H9 (cell line): ENCODE measurements around the gene TMEM132C. TPM values are rescaled to one million over a fixed set of nuclear protein-coding genes. Genes with fewer than 3 reads are reported as not detected.

Experiments
- DNase-seq: peaks from one replicate; pipeline ENCODE4 v3.0.0-alpha.2; 2017
- H2AFZ ChIP-seq: one replicate; pipeline ENCODE4 v1.6.1; 2013; ENCODE audit warnings: mild to moderate bottlenecking, low read length, control low read depth, moderate library complexity
- H2AK5ac ChIP-seq: 2 replicates; pipeline ENCODE4 v1.6.1; 2013; ENCODE audit warnings: low read length, control low read depth, mixed read lengths; ENCODE audit not compliant: insufficient read length
- H2BK120ac ChIP-seq: one replicate; pipeline ENCODE4 v1.6.1; 2013; ENCODE audit warnings: low read depth, mild to moderate bottlenecking, low read length, control low read depth, inconsistent platforms; ENCODE audit not compliant: poor library complexity, severe bottlenecking
- H2BK12ac ChIP-seq: 2 replicates; pipeline ENCODE4 v1.6.1; 2013; ENCODE audit warnings: low read length, control low read depth, mixed read lengths, low read depth; ENCODE audit not compliant: insufficient read length
- H2BK15ac ChIP-seq: 2 replicates; pipeline ENCODE4 v1.6.1; 2013; ENCODE audit warnings: low read depth, low read length, control low read depth
- H2BK20ac ChIP-seq: one replicate; pipeline ENCODE4 v1.6.1; 2013; ENCODE audit warnings: low read depth, mild to moderate bottlenecking, low read length, control low read depth, inconsistent platforms; ENCODE audit not compliant: poor library complexity, severe bottlenecking
- H2BK5ac ChIP-seq: 2 replicates; pipeline ENCODE4 v1.6.1; 2013; ENCODE audit warnings: low read length, control low read depth, mixed read lengths; ENCODE audit not compliant: insufficient read length
- H3K14ac ChIP-seq: 2 replicates; pipeline ENCODE4 v1.6.1; 2013; ENCODE audit warnings: low read length, control low read depth; ENCODE audit not compliant: insufficient read depth
- H3K18ac ChIP-seq: 2 replicates; pipeline ENCODE4 v1.6.1; 2013; ENCODE audit warnings: low read depth, mild to moderate bottlenecking, mixed read lengths, low read length, control low read depth; ENCODE audit not compliant: insufficient read length
- H3K23ac ChIP-seq: 2 replicates; pipeline ENCODE4 v1.6.1; 2013; ENCODE audit warnings: low read length, control low read depth, mixed read lengths, low read depth; ENCODE audit not compliant: insufficient read length
- H3K23me2 ChIP-seq: 2 replicates; pipeline ENCODE4 v1.6.1; 2013; ENCODE audit warnings: low read depth, mild to moderate bottlenecking, mixed read lengths, low read length, control low read depth; ENCODE audit not compliant: insufficient read length, poor library complexity, severe bottlenecking
- H3K27ac ChIP-seq: 2 replicates; pipeline ENCODE4 v1.5.1; 2013; ENCODE audit warnings: low read length, control low read depth, mixed read lengths, low read depth; ENCODE audit not compliant: insufficient read length
- H3K27me3 ChIP-seq: 2 replicates; pipeline ENCODE4 v1.6.1; 2013; ENCODE audit warnings: low read length, control low read depth, inconsistent platforms; ENCODE audit not compliant: insufficient read depth
- H3K4ac ChIP-seq: 2 replicates; pipeline ENCODE4 v1.6.1; 2013; ENCODE audit warnings: low read depth, mild to moderate bottlenecking, control low read depth, inconsistent platforms, low read length, moderate library complexity
- H3K4me1 ChIP-seq: 2 replicates; pipeline ENCODE4 v1.6.1; 2013; ENCODE audit warnings: low read length, control low read depth, inconsistent platforms; ENCODE audit not compliant: insufficient read depth
- H3K4me2 ChIP-seq: 2 replicates; pipeline ENCODE4 v1.6.1; 2013; ENCODE audit warnings: low read length, control low read depth, mixed read lengths; ENCODE audit not compliant: insufficient read length, insufficient read depth
- H3K56ac ChIP-seq: 2 replicates; pipeline ENCODE4 v1.6.1; 2013; ENCODE audit warnings: low read depth, mild to moderate bottlenecking, mixed read lengths, low read length, control low read depth; ENCODE audit not compliant: insufficient read length
- H3K79me1 ChIP-seq: 2 replicates; pipeline ENCODE4 v1.6.1; 2013; ENCODE audit warnings: low read depth, mild to moderate bottlenecking, moderate library complexity, low read length, control low read depth, inconsistent platforms; ENCODE audit not compliant: insufficient read depth, poor library complexity, severe bottlenecking
- H3K79me2 ChIP-seq: 2 replicates; pipeline ENCODE4 v1.6.1; 2013; ENCODE audit warnings: low read length, control low read depth, inconsistent platforms; ENCODE audit not compliant: insufficient read depth
- H3K9ac ChIP-seq: 2 replicates; pipeline ENCODE4 v1.6.1; 2013; ENCODE audit warnings: low read length, control low read depth, mixed read lengths; ENCODE audit not compliant: insufficient read length; ENCODE audit errors: extremely low read depth
- H3K9me3 ChIP-seq: one replicate; pipeline ENCODE4 v1.6.1; 2013; ENCODE audit warnings: low read depth, low read length, inconsistent platforms; ENCODE audit not compliant: control insufficient read depth
- H3T11ph ChIP-seq: one replicate; pipeline ENCODE4 v1.6.1; 2013; ENCODE audit warnings: mild to moderate bottlenecking, low read length, control low read depth, inconsistent platforms
- H4K20me1 ChIP-seq: one replicate; pipeline ENCODE4 v1.6.1; 2013; ENCODE audit not compliant: control insufficient read depth, insufficient read length, insufficient read depth
- H4K5ac ChIP-seq: 2 replicates; pipeline ENCODE4 v1.6.1; 2013; ENCODE audit warnings: low read depth, mild to moderate bottlenecking, mixed read lengths, low read length, control low read depth; ENCODE audit not compliant: insufficient read length
- H4K8ac ChIP-seq: replicated peaks from 2 replicates; pipeline ENCODE4 v1.6.1; 2013; ENCODE audit warnings: low read length, control low read depth, mixed read lengths, low read depth; ENCODE audit not compliant: insufficient read length
- H4K91ac ChIP-seq: 2 replicates; pipeline ENCODE4 v1.6.1; 2013; ENCODE audit warnings: low read depth, mild to moderate bottlenecking, moderate library complexity, mixed read lengths, low read length, control low read depth; ENCODE audit not compliant: insufficient read length
- H3K27ac Mint-ChIP-seq, 3 experiments: 2 replicates in 2 of 3; 3 replicates in 1 of 3; pipeline ENCODE4 v1.8.0; 2020 to 2021; ENCODE audit warnings: mixed read lengths in 3 of 3, mild to moderate bottlenecking in 1 of 3, moderate library complexity in 1 of 3
- H3K27me3 Mint-ChIP-seq: 2 replicates; pipeline ENCODE4 v1.8.0; 2021; ENCODE audit warnings: low read depth, mild to moderate bottlenecking, moderate library complexity, mixed read lengths
- H3K36me3 Mint-ChIP-seq, 3 experiments: 2 replicates in 2 of 3; 3 replicates in 1 of 3; pipeline ENCODE4 v1.8.0; 2020 to 2021; ENCODE audit warnings: low read depth in 3 of 3, mixed read lengths in 3 of 3; ENCODE audit not compliant: insufficient read depth in 1 of 3
- H3K4me1 Mint-ChIP-seq, 2 experiments: 2 replicates each; pipeline ENCODE4 v1.8.0; 2020; ENCODE audit warnings: mixed read lengths in 2 of 2
- H3K4me3 Mint-ChIP-seq, 2 experiments: 2 replicates in 1 of 2; 3 replicates in 1 of 2; pipeline ENCODE4 v1.8.0; 2020 to 2021; ENCODE audit warnings: mild to moderate bottlenecking in 2 of 2, mixed read lengths in 2 of 2, moderate library complexity in 1 of 2
- H3K9me3 Mint-ChIP-seq, 2 experiments: 2 replicates in 1 of 2; 3 replicates in 1 of 2; pipeline ENCODE4 v1.8.0; 2020; ENCODE audit warnings: mild to moderate bottlenecking in 2 of 2, mixed read lengths in 2 of 2, moderate library complexity in 1 of 2
- CTCF ChIP-seq: fragments of 200-600 bp; sonication (generic); conservative IDR thresholded peaks from 3 replicates; pipeline ENCODE4 v1.8.0; 2021; ENCODE audit warnings: antibody characterized with exemption, mild to moderate bottlenecking
- WGBS: extraction: QIAGEN DNeasy Blood & Tissue Kit; methylation state at CpG from one replicate; pipeline ENCODE4 v1.1.7; 2013; ENCODE audit warnings: missing lambda C conversion rate, low lambda C conversion rate, mixed read lengths; ENCODE audit not compliant: insufficient read length; ENCODE audit errors: extremely low coverage; 5-methylcytosine and 5-hydroxymethylcytosine counted together
- total RNA-seq: library from RNA; stranded (reverse); gene quantifications from 2 replicates; pipeline ENCODE4 v1.2.1, GENCODE V29; 2021

TMEM132C gene
- total RNA-seq, 1 experiment from 2014 or later, result 0.22 TPM

GRCh38 chr12:128661226-128661569 is 394.2 kb downstream of the TMEM132C start:
- Histone ChIP-seq H2AFZ (no peak overlapping the region), H3K14ac (no peak overlapping the region), H2BK20ac (no peak overlapping the region), H2AK5ac (no peak overlapping the region), H3K4ac (no peak overlapping the region), H2BK5ac (no peak overlapping the region), H3K9ac (no peak overlapping the region), H3K4me2 (no peak overlapping the region), H3K23ac (no peak overlapping the region), H2BK12ac (no peak overlapping the region), H3K18ac (no peak overlapping the region), H3K4me1 (no peaks in the 10 kb centered on the region), H4K8ac (no peak overlapping the region), H3K9me3 (no peaks in the 10 kb centered on the region), H3K23me2 (no peaks in the 10 kb centered on the region), H3K79me1 (no peaks in the 10 kb centered on the region), H3T11ph (no peak overlapping the region), H4K91ac (no peak overlapping the region), H2BK15ac (no peak overlapping the region), H2BK120ac (no peak overlapping the region), H4K20me1 (no peaks in the 10 kb centered on the region), H3K27me3 (no peaks in the 10 kb centered on the region), H3K56ac (no peak overlapping the region), H4K5ac (no peak overlapping the region), H3K79me2 (no peaks in the 10 kb centered on the region), H3K27ac (no peak overlapping the region)
- peaks cover 3 to 4% of the 10 kb centered on the region in 2 experiments; a peak in 2 of 4 replicates for H3K4me1 Mint-ChIP-seq
- DNase-seq, result no peak
- H3K4me3 Mint-ChIP-seq, result no peak overlapping the region
- no peak overlapping the region for H3K27ac Mint-ChIP-seq
- TF ChIP-seq CTCF, result no peak
- WGBS, result no CpG with 5 or more reads among the region's 3 CpGs
- H3K27me3 Mint-ChIP-seq, result peaks cover 18% of the 10 kb centered on the region
- H3K9me3 Mint-ChIP-seq, result peaks cover 4 to 6% of the 10 kb centered on the region in 2 experiments; a peak in 4 of 5 replicates
- H3K36me3 Mint-ChIP-seq, result peaks cover 0 to 4% (median 0%) of the 10 kb centered on the region in 3 experiments; a peak in 3 of 7 replicates
